ENCODE data around the gene CTTN.
A peak's percentile ranks its signal among the peaks of the same experiment; 100 is the strongest.
"Not testable (repeated sequence)": the region's sequence is repeated elsewhere in the genome, so short reads cannot be mapped to it uniquely, and the experiment has no call there.

The CTTN gene

GRCh38 chr11:70389201-70389600, 9.1 kb upstream of the CTTN start:
- TF ChIP-seq POLR2A (IDR thresholded peaks at IDR 0.05; ENCODE audit: low read length) (no peak), GATA1 (IDR thresholded peaks at IDR 0.05; ENCODE audit: low read depth, low read length) (no peak)
- DNase-seq, result no peak

GRCh38 chr11:70390882-70391281, 7.4 kb upstream of the CTTN start:
- DNase-seq, result not testable (repeated sequence)

GRCh38 chr11:70394211-70394950, 3.9 kb upstream of the CTTN start:
- no peak for DNase-seq
- TF ChIP-seq POLR2A (IDR thresholded peaks at IDR 0.05; ENCODE audit: low read length) (no peak), GATA1 (IDR thresholded peaks at IDR 0.05; ENCODE audit: low read depth, low read length) (no peak)

- DNase-seq, result peak in 1 of 2 experiments; percentile 69
- no peak for TF ChIP-seq GATA1 (IDR thresholded peaks at IDR 0.05; ENCODE audit: low read depth, low read length)
- no peak for TF ChIP-seq POLR2A (IDR thresholded peaks at IDR 0.05; ENCODE audit: low read length)
These were observed 870 bp upstream of the CTTN start for GRCh38 chr11:70397336-70397982.

- DNase-seq, result peak; percentile 35 to 60
These were observed 728 bp downstream of the CTTN start for GRCh38 chr11:70398834-70399680.

GRCh38 chr11:70399681-70400112, 1.4 kb downstream of the CTTN start:
- TF ChIP-seq POLR2A (IDR thresholded peaks at IDR 0.05; ENCODE audit: low read length), result peak; percentile 32
- no peak for TF ChIP-seq GATA1 (IDR thresholded peaks at IDR 0.05; ENCODE audit: low read depth, low read length)
- DNase-seq, result peak; percentile 53 to 74

More at GRCh38 chr11:70398834-70399680, 728 bp downstream of the CTTN start:
- TF ChIP-seq POLR2A (IDR thresholded peaks at IDR 0.05; ENCODE audit: low read length) (no peak), GATA1 (IDR thresholded peaks at IDR 0.05; ENCODE audit: low read depth, low read length) (no peak)

GRCh38 chr11:70400643-70401042, 2.3 kb downstream of the CTTN start:
- TF ChIP-seq GATA1 (IDR thresholded peaks at IDR 0.05; ENCODE audit: low read depth, low read length), result no peak
- TF ChIP-seq POLR2A (IDR thresholded peaks at IDR 0.05; ENCODE audit: low read length), result no peak
- DNase-seq, result peak in 1 of 2 experiments; percentile 9

- no peak for DNase-seq
- TF ChIP-seq POLR2A (IDR thresholded peaks at IDR 0.05; ENCODE audit: low read length) (no peak), GATA1 (IDR thresholded peaks at IDR 0.05; ENCODE audit: low read depth, low read length) (no peak)
These were observed 3.7 kb downstream of the CTTN start for GRCh38 chr11:70402016-70402415.

- TF ChIP-seq GATA1 (IDR thresholded peaks at IDR 0.05; ENCODE audit: low read depth, low read length), result no peak
- no peak for TF ChIP-seq POLR2A (IDR thresholded peaks at IDR 0.05; ENCODE audit: low read length)
- DNase-seq, result no peak
These were observed 4.4 kb downstream of the CTTN start for GRCh38 chr11:70402685-70403084.

GRCh38 chr11:70404244-70404643, 5.9 kb downstream of the CTTN start:
- TF ChIP-seq GATA1 (IDR thresholded peaks at IDR 0.05; ENCODE audit: low read depth, low read length) (no peak), POLR2A (IDR thresholded peaks at IDR 0.05; ENCODE audit: low read length) (no peak)
- no peak for DNase-seq

- TF ChIP-seq GATA1 (IDR thresholded peaks at IDR 0.05; ENCODE audit: low read depth, low read length) (no peak), POLR2A (IDR thresholded peaks at IDR 0.05; ENCODE audit: low read length) (no peak)
- DNase-seq, result no peak
These were observed 7.5 kb downstream of the CTTN start for GRCh38 chr11:70405679-70406395.

GRCh38 chr11:70407121-70407520, 8.8 kb downstream of the CTTN start:
- no peak for TF ChIP-seq POLR2A (IDR thresholded peaks at IDR 0.05; ENCODE audit: low read length)
- no peak for TF ChIP-seq GATA1 (IDR thresholded peaks at IDR 0.05; ENCODE audit: low read depth, low read length)
- no peak for DNase-seq

GRCh38 chr11:70407814-70408213, 9.5 kb downstream of the CTTN start:
- DNase-seq, result no peak
- TF ChIP-seq GATA1 (IDR thresholded peaks at IDR 0.05; ENCODE audit: low read depth, low read length) (no peak), POLR2A (IDR thresholded peaks at IDR 0.05; ENCODE audit: low read length) (no peak)

GRCh38 chr11:70408326-70408725, 10.0 kb downstream of the CTTN start:
- DNase-seq, result not testable (repeated sequence)
